A204.1 (cell line): ENCODE measurements around the gene CDH8.

ENCODE experiments used
- FAIRE-seq: peaks from 2 replicates; lab custom pipeline; 2012; peaks lifted over from hg19 to GRCh38; lab: Jason Lieb, UNC

Gene CDH8, protein sequence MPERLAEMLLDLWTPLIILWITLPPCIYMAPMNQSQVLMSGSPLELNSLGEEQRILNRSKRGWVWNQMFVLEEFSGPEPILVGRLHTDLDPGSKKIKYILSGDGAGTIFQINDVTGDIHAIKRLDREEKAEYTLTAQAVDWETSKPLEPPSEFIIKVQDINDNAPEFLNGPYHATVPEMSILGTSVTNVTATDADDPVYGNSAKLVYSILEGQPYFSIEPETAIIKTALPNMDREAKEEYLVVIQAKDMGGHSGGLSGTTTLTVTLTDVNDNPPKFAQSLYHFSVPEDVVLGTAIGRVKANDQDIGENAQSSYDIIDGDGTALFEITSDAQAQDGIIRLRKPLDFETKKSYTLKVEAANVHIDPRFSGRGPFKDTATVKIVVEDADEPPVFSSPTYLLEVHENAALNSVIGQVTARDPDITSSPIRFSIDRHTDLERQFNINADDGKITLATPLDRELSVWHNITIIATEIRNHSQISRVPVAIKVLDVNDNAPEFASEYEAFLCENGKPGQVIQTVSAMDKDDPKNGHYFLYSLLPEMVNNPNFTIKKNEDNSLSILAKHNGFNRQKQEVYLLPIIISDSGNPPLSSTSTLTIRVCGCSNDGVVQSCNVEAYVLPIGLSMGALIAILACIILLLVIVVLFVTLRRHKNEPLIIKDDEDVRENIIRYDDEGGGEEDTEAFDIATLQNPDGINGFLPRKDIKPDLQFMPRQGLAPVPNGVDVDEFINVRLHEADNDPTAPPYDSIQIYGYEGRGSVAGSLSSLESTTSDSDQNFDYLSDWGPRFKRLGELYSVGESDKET

DNA sequence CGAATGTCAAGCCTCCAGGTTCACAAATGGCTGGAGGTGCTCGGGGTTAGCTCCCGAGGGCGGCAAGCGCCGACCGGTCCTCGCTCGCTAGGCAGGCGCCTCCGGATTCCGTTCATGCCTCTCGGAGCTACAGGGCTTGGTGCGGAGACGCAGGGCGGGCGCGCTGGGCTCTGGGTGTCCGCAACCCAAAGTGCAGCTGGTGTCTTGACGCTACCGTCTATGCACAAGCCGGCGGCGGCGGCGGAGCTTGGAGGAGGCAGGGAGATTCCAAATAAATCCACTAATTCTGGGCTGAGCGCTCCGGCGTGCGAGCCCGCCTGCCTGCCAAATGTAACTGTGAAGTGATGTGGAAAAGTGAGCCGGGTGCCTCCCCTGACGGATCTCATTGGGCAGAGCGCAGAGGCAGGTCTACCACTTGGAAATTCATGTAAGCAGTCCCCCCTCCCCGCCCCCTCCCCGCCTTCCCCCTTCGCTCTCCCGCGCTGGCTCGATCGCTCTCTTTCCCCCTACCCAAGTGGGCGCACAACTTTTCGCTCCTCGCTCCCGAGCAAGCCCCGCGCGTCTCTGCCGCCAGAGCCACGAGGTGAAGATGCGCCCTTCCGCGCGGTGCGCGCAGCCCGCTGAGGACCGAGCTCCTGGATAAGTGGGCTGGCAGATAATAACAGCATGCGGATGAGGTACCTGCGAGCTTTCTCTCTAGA lies at the start of gene CDH8:
CDH8 (minus strand) TSS at position 338 of the 701 bp plus-strand sequence. CDS start 15,035 bp downstream, outside the sequence.
- no peak for FAIRE-seq

DNA sequence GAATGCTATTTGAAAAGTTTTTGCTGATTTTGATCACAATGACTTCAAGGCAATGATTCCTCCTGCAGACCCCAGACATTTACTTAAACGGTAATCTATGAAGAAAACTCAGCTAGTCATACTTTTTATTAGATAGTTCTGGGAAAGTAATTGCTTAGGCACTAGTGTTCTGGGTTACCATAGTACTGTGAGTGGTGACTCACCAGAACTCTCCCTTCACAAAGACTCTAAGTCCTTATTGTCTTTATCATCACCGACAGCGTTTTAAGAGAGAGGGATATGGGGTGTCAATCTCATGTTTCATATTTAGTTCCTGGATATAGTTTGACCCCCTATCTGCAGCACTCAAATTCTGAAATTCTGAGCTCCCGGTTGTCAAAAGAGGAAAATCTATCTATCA lies 43.0 kb upstream of the CDH8 start:
- FAIRE-seq, result no peak

DNA sequence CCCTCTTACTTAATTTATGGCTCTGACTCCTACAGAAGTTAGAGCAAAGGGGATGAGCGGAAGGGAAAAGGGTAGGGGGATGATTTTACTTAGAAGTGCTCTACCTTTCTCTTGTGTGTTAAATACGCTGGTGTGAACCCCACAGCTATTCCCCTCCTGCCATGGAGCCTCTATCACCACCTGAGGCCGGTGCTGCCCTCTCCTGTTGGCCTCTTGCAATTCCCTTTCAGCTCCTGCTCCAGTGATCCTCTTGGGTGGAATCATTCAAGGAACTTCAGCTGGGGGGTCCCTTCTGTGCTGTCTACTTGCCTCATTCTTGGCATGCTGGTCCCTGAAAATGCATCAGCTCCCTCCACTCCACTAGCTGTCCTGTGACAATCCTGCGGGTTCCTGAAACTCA lies 41.8 kb upstream of the CDH8 start:
- no peak for FAIRE-seq

GRCh38 chr16:62076886-62077285 lies 40.6 kb upstream of the CDH8 start:
- no peak for FAIRE-seq

- no peak for FAIRE-seq
Measured at GRCh38 chr16:62068747-62069146, 32.5 kb upstream of the CDH8 start.

GRCh38 chr16:62067981-62068380 lies 31.7 kb upstream of the CDH8 start:
- no peak for FAIRE-seq

DNA sequence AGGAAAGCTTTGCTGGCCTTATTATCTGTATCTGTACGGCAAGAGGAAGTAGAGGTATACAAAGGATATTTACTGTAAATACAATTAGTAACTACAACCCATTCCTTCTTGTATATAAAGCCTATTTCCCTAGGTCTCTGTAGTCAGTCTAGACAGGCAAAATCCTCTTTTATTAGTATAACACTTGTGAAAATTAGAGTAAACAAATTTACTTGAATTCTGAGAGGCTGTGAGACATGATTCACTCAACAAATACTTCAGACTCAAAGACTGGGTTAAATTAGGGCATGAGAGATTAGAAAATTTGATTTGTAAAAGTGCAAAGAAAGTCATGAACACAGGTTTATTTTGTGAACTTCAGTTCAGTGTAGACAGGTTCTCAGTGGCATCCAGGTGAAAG lies 30.9 kb upstream of the CDH8 start:
- no peak for FAIRE-seq

DNA sequence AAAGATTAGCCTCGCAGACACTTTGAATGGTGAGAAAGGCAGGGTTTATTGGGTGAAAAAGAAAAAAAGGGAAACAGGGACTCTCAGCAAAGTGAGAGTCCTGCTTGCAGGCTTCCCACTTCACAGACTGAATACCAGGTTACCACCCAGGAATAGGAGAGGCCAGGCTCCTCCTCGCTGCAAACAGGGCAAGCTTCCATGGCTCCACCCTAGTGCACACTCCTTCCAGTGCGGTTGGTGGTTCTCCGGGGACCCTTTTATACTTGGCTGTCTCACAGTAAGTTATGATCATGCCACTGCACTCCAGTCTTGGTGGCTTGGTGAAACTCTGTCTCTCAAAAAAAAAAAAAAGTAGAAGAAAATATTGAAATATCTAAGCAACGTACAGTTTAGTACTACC lies 30.5 kb upstream of the CDH8 start:
- FAIRE-seq, result no peak

DNA sequence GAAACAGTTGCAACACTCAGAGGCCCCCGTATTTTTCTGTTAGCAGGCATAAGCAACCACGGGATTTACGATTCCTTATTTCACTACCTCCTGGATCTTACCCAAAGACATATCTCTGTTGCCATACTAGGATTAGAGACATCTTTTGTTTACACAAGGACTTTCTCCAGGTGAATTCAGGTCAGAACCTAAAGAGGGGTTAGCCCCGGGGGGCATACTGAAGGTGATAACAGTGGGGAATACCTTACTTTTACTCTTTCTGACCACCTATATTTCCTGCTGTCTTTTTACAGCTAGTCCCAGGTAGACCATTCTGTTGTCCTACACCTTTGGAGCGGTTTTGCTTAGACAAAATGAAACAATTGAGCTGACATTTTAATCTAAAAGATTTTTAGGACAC lies 27.9 kb upstream of the CDH8 start:
- no peak for FAIRE-seq

GRCh38 chr16:62060089-62060488 lies 23.9 kb upstream of the CDH8 start:
- no peak for FAIRE-seq

DNA sequence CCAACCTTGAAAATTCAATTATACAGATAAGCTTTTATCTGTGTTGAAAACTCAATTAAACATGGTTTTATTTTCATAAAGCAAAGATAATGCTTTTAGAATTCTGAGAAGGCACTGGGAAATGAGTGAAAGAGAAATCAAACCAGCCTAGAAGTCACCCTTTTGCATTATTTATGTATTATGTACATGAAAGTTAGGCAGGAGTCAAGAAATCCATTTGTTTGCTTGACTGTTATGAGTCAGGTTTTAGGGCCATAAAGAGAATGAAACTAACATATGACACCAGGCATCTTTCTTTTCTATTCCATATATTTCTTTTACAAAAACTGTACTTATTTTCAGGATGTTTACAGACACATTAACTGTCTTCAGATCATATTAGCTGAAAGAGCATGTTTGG lies 23.3 kb upstream of the CDH8 start:
- no peak for FAIRE-seq

GRCh38 chr16:62058412-62058811 lies 22.2 kb upstream of the CDH8 start:
- no peak for FAIRE-seq

DNA sequence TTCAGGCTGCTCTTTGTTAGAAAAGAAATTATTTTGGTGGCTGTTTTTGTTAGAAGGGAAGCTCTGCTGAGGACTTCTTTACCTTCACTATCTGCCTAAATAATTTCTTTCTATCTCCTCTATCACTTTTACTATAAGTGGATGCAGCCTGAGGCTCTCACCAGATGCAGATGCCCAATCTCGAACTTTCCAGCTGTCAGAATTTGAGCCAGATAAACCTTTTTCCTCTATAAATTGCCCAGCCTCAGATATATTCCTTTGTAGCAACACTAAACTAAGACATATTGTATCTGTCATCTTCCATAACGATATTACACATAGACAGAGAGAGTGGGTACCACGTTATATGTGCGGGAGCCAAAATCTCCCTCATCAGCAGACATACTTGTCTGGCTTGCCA lies 15.7 kb upstream of the CDH8 start:
- no peak for FAIRE-seq

GRCh38 chr16:62050793-62051192 lies 14.6 kb upstream of the CDH8 start:
- FAIRE-seq, result no peak

DNA sequence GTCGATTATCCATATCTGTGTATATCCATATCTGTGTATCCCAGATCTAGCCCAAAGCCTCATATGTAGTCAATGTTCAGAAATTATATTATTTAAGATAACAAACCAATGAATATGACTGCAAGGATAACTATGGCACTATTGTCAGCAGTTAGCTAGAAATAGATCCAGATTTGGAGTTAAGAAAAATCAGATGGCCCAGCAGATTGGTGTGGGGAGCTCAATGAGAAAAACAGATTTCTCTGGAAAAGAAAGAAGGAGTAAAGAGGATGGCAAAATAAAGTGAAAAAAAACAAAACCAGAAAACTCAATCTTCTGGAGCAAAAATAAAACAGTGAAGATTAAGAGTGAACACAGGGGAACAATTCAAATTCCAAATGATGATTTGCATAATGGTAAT lies 10.6 kb upstream of the CDH8 start:
- no peak for FAIRE-seq

- FAIRE-seq, result peak; percentile 79
Measured at GRCh38 chr16:62041401-62041800, 5.2 kb upstream of the CDH8 start.

- no peak for FAIRE-seq
Measured at GRCh38 chr16:62038646-62039045, 2.4 kb upstream of the CDH8 start.

DNA sequence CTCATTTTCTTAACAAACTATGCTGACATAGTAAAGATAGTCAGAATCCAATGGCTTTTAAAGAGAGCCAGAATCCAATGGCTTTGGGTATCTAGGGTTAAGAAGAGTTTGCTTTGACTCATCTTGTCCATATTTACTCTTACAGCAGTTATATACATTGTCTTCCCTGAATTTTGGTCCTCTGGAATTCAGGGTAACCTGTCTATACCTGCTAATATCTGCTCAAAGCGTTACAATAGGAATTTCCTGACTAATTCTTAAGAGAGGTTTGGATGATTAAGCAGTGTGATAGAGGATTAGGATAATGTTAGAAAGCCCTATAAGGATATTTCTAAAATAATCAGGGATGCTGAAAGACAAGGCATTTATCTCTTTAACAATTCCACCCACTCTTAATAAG lies 2.0 kb upstream of the CDH8 start:
- FAIRE-seq, result no peak

DNA sequence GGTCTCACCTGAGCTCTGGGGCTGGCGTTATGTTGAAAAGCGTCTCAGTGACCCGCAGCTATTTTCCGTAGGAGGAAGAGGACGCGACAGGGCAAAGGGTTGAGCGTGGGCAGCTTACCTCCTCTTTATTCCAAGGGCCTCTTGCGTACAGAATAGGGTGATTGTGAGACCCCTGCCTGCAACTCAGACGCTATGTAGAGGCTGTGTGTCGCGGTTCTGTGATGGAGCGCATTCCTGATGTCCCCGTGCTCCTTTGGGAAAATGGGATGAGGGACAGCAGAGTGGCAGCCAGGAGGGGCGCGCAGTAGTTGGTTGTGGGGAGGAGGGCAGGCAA lies 531 bp upstream of the CDH8 start:
- no peak for FAIRE-seq

- no peak for FAIRE-seq
Measured at GRCh38 chr16:62035115-62036092, 834 bp downstream of the CDH8 start.

DNA sequence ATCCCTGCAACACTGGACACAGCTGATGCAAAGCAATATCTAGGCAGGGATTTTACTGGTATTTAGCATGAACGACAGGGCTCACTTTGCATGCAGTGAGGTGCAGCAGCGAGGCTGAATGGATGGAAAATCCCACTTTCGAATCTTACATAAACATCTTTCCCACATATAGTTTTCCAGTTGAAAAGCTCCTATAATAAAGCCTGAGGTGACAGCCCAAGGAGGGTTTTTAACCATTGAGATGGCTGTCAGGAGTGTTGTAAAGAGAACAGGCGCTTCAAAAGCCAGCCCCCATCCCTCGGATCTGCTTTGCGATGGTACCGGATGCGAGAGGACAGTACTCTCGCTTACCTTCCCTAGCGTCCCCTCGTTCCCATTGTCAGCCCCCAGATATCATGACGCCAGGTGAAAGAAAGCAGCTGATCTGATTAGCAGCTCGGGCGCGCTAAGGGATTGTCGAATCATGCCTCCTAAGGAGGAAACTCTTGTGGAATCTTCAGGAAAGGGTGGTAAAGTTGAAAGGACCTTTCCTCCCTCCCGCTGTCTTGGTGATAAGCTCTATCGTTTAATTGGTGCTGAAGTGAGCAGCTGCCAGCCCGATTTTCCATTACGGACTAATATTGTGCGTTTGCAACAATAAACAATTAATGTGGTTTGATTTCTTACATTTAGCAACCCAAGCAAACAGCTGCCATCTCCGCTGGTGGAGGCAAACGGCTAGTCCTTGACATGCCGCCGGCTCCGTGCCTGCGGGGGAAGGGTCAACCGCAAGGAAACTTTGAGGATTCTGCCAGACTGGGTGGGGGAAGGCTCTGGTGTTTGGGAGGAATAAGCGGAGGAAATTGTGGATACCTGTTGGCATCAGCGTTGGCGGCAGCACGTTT lies 1.8 kb downstream of the CDH8 start:
- FAIRE-seq, result no peak
